DMS114 treated with DMSO at 0.1 percent for 48 hours (cell line): ENCODE results near the gene KIAA1210.
"Not testable (repeated sequence)": the region's sequence is repeated elsewhere in the genome, so short reads cannot be mapped to it uniquely, and the experiment has no call there.

Source experiments
- DNase-seq: peaks from one replicate; lab custom pipeline; 2025; ENCODE audit not compliant: unreplicated experiment; lab: John Stamatoyannopoulos, UW

Gene KIAA1210

DNA sequence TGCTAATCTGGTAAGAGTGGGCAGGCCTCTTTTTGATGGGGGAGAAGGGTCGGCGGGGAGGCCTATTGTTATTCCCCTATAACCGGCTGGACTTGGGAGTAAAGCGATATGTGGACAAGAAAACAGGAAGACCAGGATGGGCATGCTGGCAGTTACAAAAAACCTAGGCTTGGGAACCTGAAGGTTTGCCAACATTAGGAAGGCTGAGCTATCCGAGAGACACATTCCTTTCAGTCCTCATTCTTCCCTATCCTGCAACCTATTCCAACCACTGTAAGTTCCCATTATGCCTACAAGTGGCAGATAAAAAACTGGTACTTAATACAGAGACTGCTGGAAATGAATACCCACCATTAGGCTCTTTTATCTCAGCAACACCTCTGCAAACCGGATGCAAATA is 87.2 kb downstream of the KIAA1210 start:
- no peak for DNase-seq

GRCh38 chrX:119036107-119037029 is 91.2 kb downstream of the KIAA1210 start:
- DNase-seq, result no peak

DNA sequence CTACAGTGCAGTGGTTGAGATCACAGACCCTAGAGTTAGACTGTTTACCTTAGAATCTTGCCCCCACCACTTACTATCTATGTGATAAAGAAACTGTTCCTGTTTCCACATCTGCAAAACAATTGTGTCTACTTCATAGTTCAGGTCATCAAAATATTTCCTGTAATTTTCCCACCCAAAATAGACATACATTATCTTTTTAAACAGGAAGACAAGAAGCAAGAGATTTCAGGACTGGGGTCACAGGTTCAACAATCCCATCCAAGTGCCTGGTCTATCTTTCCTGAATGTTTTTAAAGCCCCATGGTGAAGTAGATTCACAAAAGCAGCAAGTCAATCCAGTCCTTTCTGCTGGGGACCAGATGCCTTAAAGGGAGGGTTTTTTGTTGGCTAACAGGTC is 96.6 kb downstream of the KIAA1210 start:
- DNase-seq, result no peak

DNA sequence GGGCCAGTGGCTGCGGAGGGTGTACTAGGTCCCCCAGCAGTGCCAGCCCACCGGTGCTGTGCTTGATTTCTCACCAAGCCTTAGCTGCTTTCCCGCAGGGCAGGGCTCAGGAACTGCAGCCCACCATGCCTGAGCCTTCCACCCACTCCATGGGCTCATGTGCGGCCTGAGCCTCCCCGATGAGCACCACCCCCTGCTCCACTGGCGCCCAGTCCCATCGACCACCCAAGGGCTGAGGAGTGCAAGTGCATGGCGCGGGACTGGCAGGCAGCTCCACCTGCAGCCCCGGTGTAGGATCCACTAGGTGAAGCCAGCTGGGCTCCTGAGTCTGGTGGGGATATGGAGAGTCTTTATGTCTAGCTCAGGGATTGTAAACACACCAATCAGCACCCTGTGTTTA is 98.0 kb downstream of the KIAA1210 start:
- DNase-seq, result not testable (repeated sequence)

DNA sequence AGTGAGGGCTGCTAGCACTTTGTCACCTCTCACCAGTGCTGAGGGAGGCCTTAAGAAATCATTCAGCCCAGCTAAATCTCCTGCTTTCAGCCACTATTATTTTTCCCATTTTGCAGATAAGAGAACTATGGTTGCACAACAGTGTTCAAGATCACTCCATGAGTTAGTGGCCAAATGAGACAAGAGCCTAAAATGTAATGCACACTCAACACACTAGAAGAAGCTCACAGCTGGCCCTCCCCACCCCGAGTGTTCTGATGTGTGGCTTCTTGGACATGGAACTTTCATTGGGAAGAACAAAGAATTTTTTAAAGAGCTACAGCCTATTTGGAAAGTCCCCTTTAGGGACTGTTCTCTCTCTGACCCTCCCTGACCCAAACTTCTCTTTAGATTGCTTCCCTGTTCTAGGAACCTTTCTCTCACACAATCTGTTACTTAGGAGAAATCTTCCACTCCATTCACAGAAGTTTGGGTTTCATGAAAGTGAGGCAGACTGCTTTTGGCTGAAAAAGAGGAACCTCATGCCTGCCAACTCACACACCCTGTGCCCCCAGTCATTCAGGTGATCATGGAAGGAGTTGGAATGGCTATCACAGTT is 98.8 kb downstream of the KIAA1210 start:
- DNase-seq, result no peak
